ENCODE measurements around the gene RYR2.
A peak's percentile ranks its signal among the peaks of the same experiment; 100 is the strongest.

Gene RYR2

GRCh38 chr1:237712082-237712481 is 670.1 kb downstream of the RYR2 start:
- H3K27me3 ChIP-seq (ENCODE audit: control insufficient read depth, insufficient read depth, low read length) = no peaks in the 10 kb centered on the region
- no CpG with 5 or more reads among the region's 6 CpGs for WGBS (ENCODE audit: insufficient coverage, insufficient read length)
- no peak overlapping the region for H3K4me3 ChIP-seq (ENCODE audit: low read length)
- H3K27ac ChIP-seq (ENCODE audit: low read length) = no peak overlapping the region
- no peaks in the 10 kb centered on the region for H3K9me3 ChIP-seq (ENCODE audit: control insufficient read depth, insufficient read depth, low read length)
- H3K36me3 ChIP-seq (ENCODE audit: control insufficient read depth, insufficient read depth, low read length) = no peaks in the 10 kb centered on the region
- no peak for DNase-seq (ENCODE audit: low read depth, low spot score)
- no peaks in the 10 kb centered on the region for H3K4me1 ChIP-seq (ENCODE audit: control insufficient read depth, insufficient read depth, low read length)

GRCh38 chr1:237712586-237713157 is 670.7 kb downstream of the RYR2 start:
- Histone ChIP-seq H3K27me3 (ENCODE audit: control insufficient read depth, insufficient read depth, low read length) (no peaks in the 10 kb centered on the region), H3K4me3 (ENCODE audit: low read length) (no peak overlapping the region), H3K36me3 (ENCODE audit: control insufficient read depth, insufficient read depth, low read length) (no peaks in the 10 kb centered on the region), H3K27ac (ENCODE audit: low read length) (no peak overlapping the region), H3K4me1 (ENCODE audit: control insufficient read depth, insufficient read depth, low read length) (no peaks in the 10 kb centered on the region), H3K9me3 (ENCODE audit: control insufficient read depth, insufficient read depth, low read length) (no peaks in the 10 kb centered on the region)
- no CpG with 5 or more reads among the region's 5 CpGs for WGBS (ENCODE audit: insufficient coverage, insufficient read length)
- DNase-seq (ENCODE audit: low read depth, low spot score) = no peak

- Histone ChIP-seq H3K36me3 (ENCODE audit: control insufficient read depth, insufficient read depth, low read length) (no peaks in the 10 kb centered on the region), H3K4me3 (ENCODE audit: low read length) (no peak overlapping the region), H3K27me3 (ENCODE audit: control insufficient read depth, insufficient read depth, low read length) (no peaks in the 10 kb centered on the region), H3K9me3 (ENCODE audit: control insufficient read depth, insufficient read depth, low read length) (no peaks in the 10 kb centered on the region), H3K4me1 (ENCODE audit: control insufficient read depth, insufficient read depth, low read length) (no peaks in the 10 kb centered on the region), H3K27ac (ENCODE audit: low read length) (no peak overlapping the region)
- no peak for DNase-seq (ENCODE audit: low read depth, low spot score)
- no CpG with 5 or more reads among the region's 1 CpG for WGBS (ENCODE audit: insufficient coverage, insufficient read length)
These were observed 671.9 kb downstream of the RYR2 start for GRCh38 chr1:237713916-237714315.

DNA sequence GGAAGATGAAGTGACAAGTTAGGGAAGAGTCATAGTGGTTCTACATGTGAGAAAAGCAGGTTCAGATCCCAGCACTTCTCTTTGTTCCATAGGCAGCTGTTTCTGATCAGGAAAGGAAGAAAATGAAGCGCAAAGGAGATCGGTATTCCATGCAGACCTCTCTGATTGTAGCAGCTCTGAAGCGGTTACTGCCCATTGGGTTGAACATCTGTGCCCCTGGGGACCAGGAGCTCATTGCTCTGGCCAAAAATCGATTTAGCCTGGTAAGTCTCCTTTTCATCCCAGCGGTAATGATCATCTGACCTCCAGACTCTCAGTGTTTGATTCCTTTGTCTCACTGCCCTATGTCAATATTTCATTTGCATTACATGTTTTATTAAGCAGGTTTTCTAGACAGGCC is 675.1 kb downstream of the RYR2 start:
- no peak for DNase-seq (ENCODE audit: low read depth, low spot score)
- WGBS (ENCODE audit: insufficient coverage, insufficient read length) = no CpG with 5 or more reads among the region's 5 CpGs
- H3K27ac ChIP-seq (ENCODE audit: low read length) = no peak overlapping the region
- H3K27me3 ChIP-seq (ENCODE audit: control insufficient read depth, insufficient read depth, low read length) = no peaks in the 10 kb centered on the region
- H3K36me3 ChIP-seq (ENCODE audit: control insufficient read depth, insufficient read depth, low read length) = no peaks in the 10 kb centered on the region
- no peaks in the 10 kb centered on the region for H3K9me3 ChIP-seq (ENCODE audit: control insufficient read depth, insufficient read depth, low read length)
- no peak overlapping the region for H3K4me3 ChIP-seq (ENCODE audit: low read length)
- H3K4me1 ChIP-seq (ENCODE audit: control insufficient read depth, insufficient read depth, low read length) = no peaks in the 10 kb centered on the region

- no peak for DNase-seq (ENCODE audit: low read depth, low spot score)
- Histone ChIP-seq H3K9me3 (ENCODE audit: control insufficient read depth, insufficient read depth, low read length) (no peaks in the 10 kb centered on the region), H3K27me3 (ENCODE audit: control insufficient read depth, insufficient read depth, low read length) (no peaks in the 10 kb centered on the region), H3K4me1 (ENCODE audit: control insufficient read depth, insufficient read depth, low read length) (no peaks in the 10 kb centered on the region), H3K27ac (ENCODE audit: low read length) (no peak overlapping the region), H3K36me3 (ENCODE audit: control insufficient read depth, insufficient read depth, low read length) (no peaks in the 10 kb centered on the region), H3K4me3 (ENCODE audit: low read length) (no peak overlapping the region)
- WGBS (ENCODE audit: insufficient coverage, insufficient read length) = no CpG with 5 or more reads among the region's 1 CpG
These were observed 688.9 kb downstream of the RYR2 start for GRCh38 chr1:237730826-237731350.

DNA sequence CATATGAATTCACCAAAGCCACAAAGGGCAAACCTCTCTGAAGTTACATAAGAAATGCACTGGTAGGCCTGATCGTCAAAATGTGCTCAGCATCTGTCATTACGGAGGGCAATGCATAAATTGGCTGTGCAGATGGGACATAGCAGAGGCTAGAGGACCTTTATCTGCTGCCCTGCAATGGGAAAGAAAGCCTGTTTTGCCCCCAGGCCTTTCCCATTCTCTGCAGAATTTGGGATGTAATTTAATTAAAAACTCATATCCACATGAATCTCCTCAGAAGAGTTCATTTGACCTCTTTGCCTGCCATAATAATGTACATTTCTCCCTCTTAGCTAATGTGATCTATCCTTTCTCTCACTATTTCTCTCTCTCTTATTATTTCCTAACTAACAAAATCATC is 690.7 kb downstream of the RYR2 start:
- Histone ChIP-seq H3K4me1 (ENCODE audit: control insufficient read depth, insufficient read depth, low read length) (no peaks in the 10 kb centered on the region; the same call in none of the 2 replicates), H3K9me3 (ENCODE audit: control insufficient read depth, insufficient read depth, low read length) (no peaks in the 10 kb centered on the region), H3K4me3 (ENCODE audit: low read length) (no peak overlapping the region), H3K36me3 (ENCODE audit: control insufficient read depth, insufficient read depth, low read length) (no peaks in the 10 kb centered on the region), H3K27me3 (ENCODE audit: control insufficient read depth, insufficient read depth, low read length) (no peaks in the 10 kb centered on the region), H3K27ac (ENCODE audit: low read length) (no peak overlapping the region)
- WGBS (ENCODE audit: insufficient coverage, insufficient read length) = no CpG with 5 or more reads among the region's 2 CpGs
- DNase-seq (ENCODE audit: low read depth, low spot score) = no peak

DNA sequence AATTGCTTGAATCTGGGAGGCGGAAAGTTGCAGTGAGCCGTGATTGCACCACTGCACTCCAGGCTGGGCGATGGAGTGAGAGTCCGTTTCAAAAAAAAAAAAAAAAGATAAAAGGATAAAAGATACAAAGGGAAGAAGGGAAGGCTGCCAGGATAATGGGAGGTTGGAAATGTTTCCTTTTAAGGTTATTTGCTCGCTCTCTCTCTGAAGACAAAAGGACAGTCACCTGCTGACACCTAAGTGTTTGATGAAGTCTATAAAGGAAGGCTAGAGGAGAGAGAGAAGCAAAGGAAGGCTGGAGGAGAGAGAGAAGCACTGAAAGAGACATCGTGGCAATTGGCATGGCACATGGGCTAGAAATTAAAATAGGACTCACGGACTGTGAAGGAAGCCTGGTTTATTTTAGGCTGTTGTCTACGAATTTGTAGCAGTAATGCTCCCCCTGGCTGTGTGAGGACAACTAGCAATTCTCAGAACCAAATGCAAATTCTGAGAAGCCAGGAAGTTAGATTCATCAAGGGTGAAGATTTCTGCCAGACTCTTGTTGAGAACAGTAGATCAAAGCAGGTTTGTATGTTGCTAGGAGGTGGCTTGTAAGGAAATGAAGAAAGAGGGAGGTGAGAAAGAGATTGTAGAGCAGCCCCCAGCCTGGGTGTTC is 694.5 kb downstream of the RYR2 start:
- no CpG with 5 or more reads among the region's 8 CpGs for WGBS (ENCODE audit: insufficient coverage, insufficient read length)
- DNase-seq (ENCODE audit: low read depth, low spot score) = peak; percentile 11
- H3K4me1 ChIP-seq (ENCODE audit: control insufficient read depth, insufficient read depth, low read length) = peaks cover 2% of the 10 kb centered on the region
- no peak overlapping the region for H3K4me3 ChIP-seq (ENCODE audit: low read length)
- no peaks in the 10 kb centered on the region for H3K36me3 ChIP-seq (ENCODE audit: control insufficient read depth, insufficient read depth, low read length)
- H3K27ac ChIP-seq (ENCODE audit: low read length) = no peak overlapping the region
- H3K9me3 ChIP-seq (ENCODE audit: control insufficient read depth, insufficient read depth, low read length) = no peaks in the 10 kb centered on the region
- no peaks in the 10 kb centered on the region for H3K27me3 ChIP-seq (ENCODE audit: control insufficient read depth, insufficient read depth, low read length)

- no peaks in the 10 kb centered on the region for H3K27me3 ChIP-seq (ENCODE audit: control insufficient read depth, insufficient read depth, low read length)
- H3K36me3 ChIP-seq (ENCODE audit: control insufficient read depth, insufficient read depth, low read length) = no peaks in the 10 kb centered on the region
- no peak overlapping the region for H3K4me3 ChIP-seq (ENCODE audit: low read length)
- H3K4me1 ChIP-seq (ENCODE audit: control insufficient read depth, insufficient read depth, low read length) = peaks cover 2% of the 10 kb centered on the region
- no peak overlapping the region for H3K27ac ChIP-seq (ENCODE audit: low read length)
- H3K9me3 ChIP-seq (ENCODE audit: control insufficient read depth, insufficient read depth, low read length) = no peaks in the 10 kb centered on the region
- no peak for DNase-seq (ENCODE audit: low read depth, low spot score)
These were observed 695.5 kb downstream of the RYR2 start for GRCh38 chr1:237737448-237737847.

DNA sequence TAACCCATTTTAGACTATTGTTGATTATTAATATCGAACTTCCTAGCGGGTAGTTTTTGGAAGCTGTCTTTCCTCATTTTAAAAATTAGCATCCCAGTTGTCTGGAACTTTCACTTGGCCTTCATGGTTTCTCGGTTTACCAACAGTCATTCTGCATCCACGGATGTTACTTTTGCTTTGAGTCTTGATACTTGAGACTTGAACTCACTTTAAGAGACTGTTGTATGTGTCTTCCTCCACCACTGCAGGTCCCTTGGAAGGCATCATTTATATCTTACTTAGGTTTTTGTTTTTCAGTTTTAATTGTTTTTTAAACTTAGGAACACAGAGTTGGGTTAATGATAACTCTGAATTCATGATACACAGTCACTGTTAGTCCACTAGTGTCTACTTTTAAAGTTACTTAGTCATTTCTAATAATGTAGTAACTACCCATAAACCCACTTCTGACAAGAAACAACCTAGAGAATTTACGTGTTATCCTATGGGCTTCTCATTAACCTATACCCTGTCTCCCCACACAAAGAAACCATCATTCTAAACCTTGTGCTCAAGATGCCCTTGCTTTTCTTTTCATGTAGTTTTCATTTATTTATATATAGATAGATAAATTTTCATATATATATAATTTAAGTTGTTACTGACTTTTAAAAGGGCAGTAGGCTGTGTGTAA is 696.1 kb downstream of the RYR2 start:
- Histone ChIP-seq H3K4me3 (ENCODE audit: low read length) (no peak overlapping the region), H3K27ac (ENCODE audit: low read length) (no peak overlapping the region), H3K9me3 (ENCODE audit: control insufficient read depth, insufficient read depth, low read length) (no peaks in the 10 kb centered on the region), H3K4me1 (ENCODE audit: control insufficient read depth, insufficient read depth, low read length) (peaks cover 2% of the 10 kb centered on the region), H3K27me3 (ENCODE audit: control insufficient read depth, insufficient read depth, low read length) (no peaks in the 10 kb centered on the region), H3K36me3 (ENCODE audit: control insufficient read depth, insufficient read depth, low read length) (no peaks in the 10 kb centered on the region)
- DNase-seq (ENCODE audit: low read depth, low spot score) = no peak
- WGBS (ENCODE audit: insufficient coverage, insufficient read length) = no CpG with 5 or more reads among the region's 5 CpGs

DNA sequence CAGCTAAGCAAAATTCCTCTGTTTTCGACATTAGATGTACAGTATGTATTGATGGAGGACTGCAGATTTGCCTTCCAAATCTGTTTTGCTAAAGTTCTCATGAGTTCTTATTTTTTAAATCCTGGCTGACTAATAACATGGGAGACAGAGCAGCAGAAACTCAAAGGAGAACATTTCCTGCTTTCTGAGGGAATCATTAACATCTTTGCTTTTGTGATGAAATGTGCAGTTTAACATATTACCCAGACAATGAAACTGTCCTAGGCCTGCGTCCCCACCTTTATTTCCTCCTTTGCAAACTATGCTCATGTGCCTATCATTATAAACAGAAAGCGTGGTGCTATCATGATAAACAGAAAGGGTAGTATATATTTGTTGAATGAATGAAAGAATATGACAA is 698.9 kb downstream of the RYR2 start:
- Histone ChIP-seq H3K36me3 (ENCODE audit: control insufficient read depth, insufficient read depth, low read length) (no peaks in the 10 kb centered on the region), H3K9me3 (ENCODE audit: control insufficient read depth, insufficient read depth, low read length) (no peaks in the 10 kb centered on the region), H3K27me3 (ENCODE audit: control insufficient read depth, insufficient read depth, low read length) (no peaks in the 10 kb centered on the region), H3K4me3 (ENCODE audit: low read length) (no peak overlapping the region), H3K27ac (ENCODE audit: low read length) (no peak overlapping the region), H3K4me1 (ENCODE audit: control insufficient read depth, insufficient read depth, low read length) (peaks cover 2% of the 10 kb centered on the region)
- WGBS (ENCODE audit: insufficient coverage, insufficient read length) = no CpG with 5 or more reads among the region's 3 CpGs
- no peak for DNase-seq (ENCODE audit: low read depth, low spot score)

Measured in iPS DF 6.9 (cell line).